Lower leg skin (tissue), 3 donors: ENCODE results near the gene ZNF112.

Source experiments
- POLR2A ChIP-seq, 2 donors: fragments of 450-650 bp; IDR thresholded peaks; one replicate each; pipeline ENCODE4 v1.6.1; 2016 to 2017; ENCODE audit warnings: antibody characterized with exemption in 2 of 2, mild to moderate bottlenecking in 1 of 2, moderate library complexity in 1 of 2
- TF ChIP-seq, protein P1 (sequence below), 3 donors: fragments of 450-650 bp; IDR thresholded peaks; one replicate each; pipeline ENCODE4 v1.5.1; 2016; ENCODE audit warnings: antibody characterized with exemption in 3 of 3, mild to moderate bottlenecking in 3 of 3, moderate library complexity in 2 of 3

DNA sequence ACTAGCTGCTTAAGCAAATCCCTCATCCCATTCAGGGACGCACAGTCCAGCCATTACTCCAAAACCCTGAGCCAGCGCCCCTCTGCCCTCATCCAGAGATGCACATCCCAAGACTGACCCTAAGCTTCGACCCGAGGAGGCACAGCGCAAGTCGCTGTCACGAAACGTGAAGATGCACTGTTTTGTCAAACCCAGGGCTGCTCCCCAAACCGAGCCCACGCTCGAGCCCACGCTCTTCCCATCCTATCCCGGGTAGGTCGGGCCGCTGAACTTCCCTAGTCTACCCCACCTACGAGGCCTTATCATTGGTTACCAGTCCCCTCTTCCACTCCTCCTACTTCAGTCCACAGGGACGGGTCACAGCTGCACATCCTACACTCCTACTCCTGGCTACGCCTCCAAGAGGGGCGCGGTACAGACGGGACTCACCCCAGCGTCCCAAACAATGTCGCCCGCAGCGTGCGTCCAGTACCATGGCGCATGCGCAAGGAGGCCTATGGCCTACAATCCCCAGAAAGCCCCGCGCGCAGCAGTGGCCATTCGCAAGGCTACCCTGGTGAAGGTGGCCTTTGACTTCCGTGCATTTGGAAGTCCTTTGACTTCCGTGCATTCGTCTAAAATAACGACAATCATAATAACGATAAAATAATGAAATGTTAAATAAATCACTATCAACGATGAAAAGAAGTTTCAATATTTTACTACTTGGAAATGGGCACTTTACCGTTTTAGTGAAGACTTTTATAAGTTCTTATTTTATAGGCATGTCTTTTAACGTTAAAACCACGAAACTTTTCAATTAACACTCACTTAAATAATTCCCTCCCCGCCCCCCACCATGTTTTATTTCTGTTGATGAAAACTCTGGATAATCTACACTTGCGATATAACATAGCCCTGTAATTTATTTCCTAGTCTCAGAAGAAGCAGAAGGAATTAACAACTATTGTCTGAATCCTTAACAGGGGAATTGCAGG, 44.9 kb upstream of the ZNF112 start, which contains the start of gene ZNF285:
- TF ChIP-seq, protein P1, sequence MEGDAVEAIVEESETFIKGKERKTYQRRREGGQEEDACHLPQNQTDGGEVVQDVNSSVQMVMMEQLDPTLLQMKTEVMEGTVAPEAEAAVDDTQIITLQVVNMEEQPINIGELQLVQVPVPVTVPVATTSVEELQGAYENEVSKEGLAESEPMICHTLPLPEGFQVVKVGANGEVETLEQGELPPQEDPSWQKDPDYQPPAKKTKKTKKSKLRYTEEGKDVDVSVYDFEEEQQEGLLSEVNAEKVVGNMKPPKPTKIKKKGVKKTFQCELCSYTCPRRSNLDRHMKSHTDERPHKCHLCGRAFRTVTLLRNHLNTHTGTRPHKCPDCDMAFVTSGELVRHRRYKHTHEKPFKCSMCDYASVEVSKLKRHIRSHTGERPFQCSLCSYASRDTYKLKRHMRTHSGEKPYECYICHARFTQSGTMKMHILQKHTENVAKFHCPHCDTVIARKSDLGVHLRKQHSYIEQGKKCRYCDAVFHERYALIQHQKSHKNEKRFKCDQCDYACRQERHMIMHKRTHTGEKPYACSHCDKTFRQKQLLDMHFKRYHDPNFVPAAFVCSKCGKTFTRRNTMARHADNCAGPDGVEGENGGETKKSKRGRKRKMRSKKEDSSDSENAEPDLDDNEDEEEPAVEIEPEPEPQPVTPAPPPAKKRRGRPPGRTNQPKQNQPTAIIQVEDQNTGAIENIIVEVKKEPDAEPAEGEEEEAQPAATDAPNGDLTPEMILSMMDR (IDR thresholded peaks at IDR 0.05): no peak
- TF ChIP-seq POLR2A (IDR thresholded peaks at IDR 0.05): no peak
